ENCODE data around the gene ASIC1. TPM values are rescaled to one million over a fixed set of nuclear protein-coding genes. Genes with fewer than 3 reads are reported as not detected.

The ASIC1 gene
- total RNA-seq, 1 donor: 0.72 TPM

GRCh38 chr12:50052964-50053363 lies 4.4 kb upstream of the ASIC1 start:
- Histone ChIP-seq H3K4me2 (ENCODE audit: insufficient read depth, low read length) (no peak overlapping the region), H3K9me3 (ENCODE audit: low read depth, low read length) (no peaks in the 10 kb centered on the region), H3K79me2 (ENCODE audit: insufficient read depth, low read length) (no peaks in the 10 kb centered on the region), H4K20me1 (ENCODE audit: insufficient read depth, low read length) (peaks cover 3% of the 10 kb centered on the region), H3K27ac (ENCODE audit: low read depth, low read length) (no peak overlapping the region), H3K36me3 (ENCODE audit: insufficient read depth, low read length) (no peaks in the 10 kb centered on the region), H3K4me1 (ENCODE audit: insufficient read depth, low read length) (peaks cover 6% of the 10 kb centered on the region), H3K27me3 (ENCODE audit: insufficient read depth, low read length) (peaks cover 48% of the 10 kb centered on the region), H2AFZ (ENCODE audit: low read length) (no peak overlapping the region), H3K4me3 (ENCODE audit: insufficient read depth, low read length) (no peak overlapping the region)
- peak; percentile 50 for DNase-seq (ENCODE audit: insufficient read length, low spot score, missing footprints)
- no peak for TF ChIP-seq CTCF (IDR thresholded peaks at IDR 0.05; ENCODE audit: extremely low read depth, low read depth, low read length)

GRCh38 chr12:50053583-50053982 lies 3.8 kb upstream of the ASIC1 start:
- DNase-seq (ENCODE audit: insufficient read length, low spot score, missing footprints): peak; percentile 77
- Histone ChIP-seq H3K36me3 (ENCODE audit: insufficient read depth, low read length) (no peaks in the 10 kb centered on the region), H3K4me3 (ENCODE audit: insufficient read depth, low read length) (no peak overlapping the region), H4K20me1 (ENCODE audit: insufficient read depth, low read length) (peaks cover 3% of the 10 kb centered on the region), H2AFZ (ENCODE audit: low read length) (no peak overlapping the region), H3K27me3 (ENCODE audit: insufficient read depth, low read length) (peaks cover 48% of the 10 kb centered on the region), H3K4me1 (ENCODE audit: insufficient read depth, low read length) (peaks cover 6% of the 10 kb centered on the region), H3K9me3 (ENCODE audit: low read depth, low read length) (no peaks in the 10 kb centered on the region), H3K79me2 (ENCODE audit: insufficient read depth, low read length) (no peaks in the 10 kb centered on the region), H3K27ac (ENCODE audit: low read depth, low read length) (no peak overlapping the region), H3K4me2 (ENCODE audit: insufficient read depth, low read length) (no peak overlapping the region)
- no peak for TF ChIP-seq CTCF (IDR thresholded peaks at IDR 0.05; ENCODE audit: extremely low read depth, low read depth, low read length)

- DNase-seq (ENCODE audit: insufficient read length, low spot score, missing footprints): peak; percentile 96
- TF ChIP-seq CTCF (IDR thresholded peaks at IDR 0.05; ENCODE audit: extremely low read depth, low read depth, low read length): peak; percentile 99
- H3K79me2 ChIP-seq (ENCODE audit: insufficient read depth, low read length): no peaks in the 10 kb centered on the region
Observed at GRCh38 chr12:50055831-50056638, 1.4 kb upstream of the ASIC1 start.

GRCh38 chr12:50056639-50056976 lies 788 bp upstream of the ASIC1 start:
- DNase-seq (ENCODE audit: insufficient read length, low spot score, missing footprints): peak; percentile 56
- TF ChIP-seq CTCF (IDR thresholded peaks at IDR 0.05; ENCODE audit: extremely low read depth, low read depth, low read length): no peak
- Histone ChIP-seq H3K27ac (ENCODE audit: low read depth, low read length) (no peak overlapping the region), H2AFZ (ENCODE audit: low read length) (no peak overlapping the region), H3K9me3 (ENCODE audit: low read depth, low read length) (no peaks in the 10 kb centered on the region), H4K20me1 (ENCODE audit: insufficient read depth, low read length) (peaks cover 3% of the 10 kb centered on the region), H3K79me2 (ENCODE audit: insufficient read depth, low read length) (no peaks in the 10 kb centered on the region), H3K27me3 (ENCODE audit: insufficient read depth, low read length) (peaks cover 29% of the 10 kb centered on the region), H3K4me1 (ENCODE audit: insufficient read depth, low read length) (peaks cover 6% of the 10 kb centered on the region), H3K36me3 (ENCODE audit: insufficient read depth, low read length) (no peaks in the 10 kb centered on the region), H3K4me2 (ENCODE audit: insufficient read depth, low read length) (peak overlapping the region; percentile 91), H3K4me3 (ENCODE audit: insufficient read depth, low read length) (peak overlapping the region; percentile 71)

More at GRCh38 chr12:50055831-50056638, 1.4 kb upstream of the ASIC1 start:
- H3K4me3 ChIP-seq (ENCODE audit: insufficient read depth, low read length): no peak overlapping the region
- no peaks in the 10 kb centered on the region for H3K9me3 ChIP-seq (ENCODE audit: low read depth, low read length)
- no peak overlapping the region for H3K27ac ChIP-seq (ENCODE audit: low read depth, low read length)
- H3K4me2 ChIP-seq (ENCODE audit: insufficient read depth, low read length): peak overlapping the region; percentile 91
- peaks cover 3% of the 10 kb centered on the region for H4K20me1 ChIP-seq (ENCODE audit: insufficient read depth, low read length)
- peaks cover 33% of the 10 kb centered on the region for H3K27me3 ChIP-seq (ENCODE audit: insufficient read depth, low read length)
- no peak overlapping the region for H2AFZ ChIP-seq (ENCODE audit: low read length)
- no peaks in the 10 kb centered on the region for H3K36me3 ChIP-seq (ENCODE audit: insufficient read depth, low read length)
- peaks cover 6% of the 10 kb centered on the region for H3K4me1 ChIP-seq (ENCODE audit: insufficient read depth, low read length)
